HCT116 (cell line): ENCODE results near the gene TRPM3. TPM values are rescaled to one million over a fixed set of nuclear protein-coding genes. Genes with fewer than 3 reads are reported as not detected.

Source experiments
- ATAC-seq: fragments of 200-7000 bp; cut with Tn5 transposase; 2 replicates; pipeline ENCODE4 v1.9.1; 2020; ENCODE audit warnings: mild to moderate bottlenecking, moderate library complexity
- BruUV-seq: library from RNA; stranded (reverse); fragments of 400-500 nt; replicated peaks from 2 replicates; lab custom pipeline; 2021; lab: Mats Ljungman, UMichigan
- CTCF ChIA-PET: fragments of 300-600 bp; sonication (Branson Sonifier 250); formaldehyde crosslinking; loops from one replicate; lab custom pipeline; 2021; ENCODE audit warnings: antibody characterized with exemption; lab: Charles Lee
- POLR2A ChIA-PET: fragments of 300-600, 350-600 bp; sonication (Branson Sonifier 250); formaldehyde crosslinking; loops from one replicate; lab custom pipeline; 2021; ENCODE audit warnings: antibody characterized with exemption; lab: Charles Lee
- RAD21 ChIA-PET, 2 experiments: fragments of 300-600 bp; sonication (Branson Sonifier 250); formaldehyde crosslinking; loops; one replicate each; lab custom pipeline; 2023; ENCODE audit warnings: low total read pairs in 2 of 2; ENCODE audit not compliant: uncharacterized antibody in 2 of 2, unreplicated experiment in 2 of 2, low non-redundant PET in 1 of 2; lab: Charles Lee
- DNase-seq: peaks from one replicate; pipeline ENCODE4 v3.0.0-alpha.2; 2010; ENCODE audit warnings: low read depth, low spot score
- H2AFZ ChIP-seq: fragments of 200-600 bp; shearing (Covaris generic), sonication (generic); 2 replicates; pipeline ENCODE4 v1.6.1; 2017; ENCODE audit warnings: low read depth, mixed run types, mixed read lengths, antibody characterized with exemption, low read length; ENCODE audit not compliant: poor library complexity, severe bottlenecking
- H3K27ac ChIP-seq: 2 replicates; pipeline ENCODE4 v1.5.1; 2012; ENCODE audit warnings: low read depth, low read length
- H3K27me3 ChIP-seq: fragments of 200-600 bp; sonication (generic); 2 replicates; pipeline ENCODE4 v1.6.1; 2016; ENCODE audit warnings: mixed run types, low read length, mixed read lengths; ENCODE audit not compliant: insufficient read depth
- H3K36me3 ChIP-seq, 2 experiments: fragments of 200-500 bp in 1 of 2; fragments of 200-600 bp in 1 of 2; sonication (Bioruptor generic) in 1 of 2; sonication (generic) in 1 of 2; 2 replicates each; pipeline versions ENCODE4 v1.5.1 to v1.6.1; 2014 to 2016; ENCODE audit warnings: low read length in 2 of 2, inconsistent platforms in 1 of 2, mixed read lengths in 1 of 2, mixed run types in 1 of 2; ENCODE audit not compliant: insufficient read depth in 2 of 2, control insufficient read depth in 1 of 2
- H3K4me1 ChIP-seq, 2 experiments: fragments of 200-600 bp in 1 of 2; sonication (generic) in 1 of 2; 2 replicates each; pipeline versions ENCODE4 v1.5.1 to v1.6.1; 2012 to 2017; ENCODE audit warnings: low read length in 2 of 2, inconsistent platforms in 1 of 2, mild to moderate bottlenecking in 1 of 2, mixed read lengths in 1 of 2, mixed run types in 1 of 2, moderate library complexity in 1 of 2; ENCODE audit not compliant: insufficient read depth in 2 of 2, control insufficient read depth in 1 of 2
- H3K4me2 ChIP-seq: fragments of 200-600 bp; sonication (generic); 2 replicates; pipeline ENCODE4 v1.6.1; 2017; ENCODE audit warnings: mixed run types, low read length, mixed read lengths
- H3K4me3 ChIP-seq, 2 experiments: fragments of 200-600 bp in 1 of 2; sonication (generic) in 1 of 2; replicated peaks in 1 of 2; 2 replicates each; pipeline ENCODE4 v1.5.1; 2011 to 2016; ENCODE audit warnings: low read length in 2 of 2, control low read depth in 1 of 2, low read depth in 1 of 2, mild to moderate bottlenecking in 1 of 2, mixed read lengths in 1 of 2, mixed run types in 1 of 2
- H3K79me2 ChIP-seq: fragments of 200-600 bp; sonication (generic); 2 replicates; pipeline ENCODE4 v1.6.1; 2017; ENCODE audit warnings: mild to moderate bottlenecking, mixed run types, low read length, moderate library complexity, mixed read lengths; ENCODE audit not compliant: insufficient read depth
- H3K9ac ChIP-seq: fragments of 200-600 bp; sonication (generic); 2 replicates; pipeline ENCODE4 v1.6.1; 2016; ENCODE audit warnings: low read length, mixed read lengths
- H3K9me2 ChIP-seq: fragments of 200-600 bp; sonication (generic), shearing (Covaris generic); 2 replicates; pipeline ENCODE4 v1.6.1; 2017; ENCODE audit warnings: mixed run types, mild to moderate bottlenecking, moderate library complexity; ENCODE audit not compliant: insufficient read depth
- H3K9me3 ChIP-seq, 2 experiments: fragments of 200-500 bp in 1 of 2; fragments of 200-600 bp in 1 of 2; sonication (Bioruptor generic) in 1 of 2; sonication (generic) in 1 of 2; 2 replicates each; pipeline ENCODE4 v1.6.1; 2014 to 2017; ENCODE audit warnings: low read length in 2 of 2, mixed read lengths in 2 of 2, inconsistent platforms in 1 of 2, low read depth in 1 of 2, mild to moderate bottlenecking in 1 of 2, mixed run types in 1 of 2, moderate library complexity in 1 of 2; ENCODE audit not compliant: control insufficient read depth in 1 of 2, insufficient read depth in 1 of 2
- H4K20me1 ChIP-seq: fragments of 200-600 bp; sonication (generic), shearing (Covaris generic); 2 replicates; pipeline ENCODE4 v1.6.1; 2017; ENCODE audit warnings: mixed run types, mild to moderate bottlenecking, moderate library complexity; ENCODE audit not compliant: insufficient read depth
- CBX3 ChIP-seq: IDR thresholded peaks from 2 replicates; pipeline ENCODE4 v1.6.1; 2012; ENCODE audit warnings: low read depth
- CEBPB ChIP-seq: IDR thresholded peaks from 2 replicates; pipeline ENCODE4 v1.6.1; 2012; ENCODE audit warnings: low read depth
- EGR1 ChIP-seq: IDR thresholded peaks from 2 replicates; pipeline ENCODE4 v1.6.1; 2012; ENCODE audit warnings: low read depth
- EZH2phosphoT487 ChIP-seq: fragments of 200-600 bp; IDR thresholded peaks from 2 replicates; pipeline ENCODE4 v1.6.1; 2018; ENCODE audit warnings: antibody characterized with exemption, borderline replicate concordance
- JUND ChIP-seq: IDR thresholded peaks from 2 replicates; pipeline ENCODE4 v1.6.1; 2012
- POLR2AphosphoS5 ChIP-seq: IDR thresholded peaks from 2 replicates; pipeline ENCODE4 v1.6.1; 2011; ENCODE audit warnings: mild to moderate bottlenecking, low read depth, low read length, moderate library complexity
- SP1 ChIP-seq: IDR thresholded peaks from 2 replicates; pipeline ENCODE4 v1.6.1; 2012; ENCODE audit warnings: low read depth
- SRF ChIP-seq: IDR thresholded peaks from 2 replicates; pipeline ENCODE4 v1.6.1; 2012; ENCODE audit warnings: low read depth
- YY1 ChIP-seq: IDR thresholded peaks from 2 replicates; pipeline ENCODE4 v1.6.1; 2011; ENCODE audit warnings: low read length, low read depth, moderate library complexity, mild to moderate bottlenecking; ENCODE audit not compliant: insufficient replicate concordance; ENCODE audit errors: extremely low read depth
- ZBTB33 ChIP-seq: IDR thresholded peaks from 2 replicates; pipeline ENCODE4 v1.6.1; 2011; ENCODE audit warnings: mild to moderate bottlenecking, low read length, moderate library complexity; ENCODE audit not compliant: insufficient replicate concordance; ENCODE audit errors: extremely low read depth
- intact Hi-C: fragments of 100-400 bp; cut with micrococcal nuclease; formaldehyde crosslinking; loops from 2 replicates; pipeline ENCODE4 v1.10.0; 2022
- total RNA-seq: library from RNA; stranded (reverse); gene quantifications from one replicate; pipeline ENCODE4 v1.2.1, GENCODE V29; 2021; ENCODE audit not compliant: unreplicated experiment
- TF ChIP-seq, protein P1 (sequence below): IDR thresholded peaks from 2 replicates; pipeline ENCODE4 v1.6.1; 2012; ENCODE audit warnings: low read depth
- TF ChIP-seq, protein P2 (sequence below): IDR thresholded peaks from 2 replicates; pipeline ENCODE4 v1.6.1; 2012
- TF ChIP-seq, protein P3 (sequence below): IDR thresholded peaks from 2 replicates; pipeline ENCODE4 v1.6.1; 2012

Gene TRPM3
- total RNA-seq, 1 experiment from 2014 or later, result not detected

GRCh38 chr9:70580606-70581195 lies 540.7 kb downstream of the TRPM3 start:
- Histone ChIP-seq H3K9ac (no peak overlapping the region), H3K27me3 (peaks cover 4% of the 10 kb centered on the region; the same call in 1 of the 2 replicates), H3K4me3 (no peak overlapping the region), H3K36me3 (no peaks in the 10 kb centered on the region), H3K9me3 (no peaks in the 10 kb centered on the region), H3K27ac (no peak overlapping the region), H3K4me2 (no peak overlapping the region), H3K9me2 (no peaks in the 10 kb centered on the region), H3K79me2 (no peaks in the 10 kb centered on the region), H4K20me1 (no peaks in the 10 kb centered on the region), H3K4me1 (peaks cover 0 to 11% of the 10 kb centered on the region in 2 experiments; a peak in 2 of 4 replicates), H2AFZ (no peak overlapping the region)
- intact Hi-C loops, result no loop called here
- POLR2A ChIA-PET, result no interaction called here
- DNase-seq (no peak), ATAC-seq (no peak)
- RAD21 ChIA-PET, result no interaction called here
- BruUV-seq, result no TSS peak
- CTCF ChIA-PET, result no interaction called here
- TF ChIP-seq SP1, result no peak

DNA sequence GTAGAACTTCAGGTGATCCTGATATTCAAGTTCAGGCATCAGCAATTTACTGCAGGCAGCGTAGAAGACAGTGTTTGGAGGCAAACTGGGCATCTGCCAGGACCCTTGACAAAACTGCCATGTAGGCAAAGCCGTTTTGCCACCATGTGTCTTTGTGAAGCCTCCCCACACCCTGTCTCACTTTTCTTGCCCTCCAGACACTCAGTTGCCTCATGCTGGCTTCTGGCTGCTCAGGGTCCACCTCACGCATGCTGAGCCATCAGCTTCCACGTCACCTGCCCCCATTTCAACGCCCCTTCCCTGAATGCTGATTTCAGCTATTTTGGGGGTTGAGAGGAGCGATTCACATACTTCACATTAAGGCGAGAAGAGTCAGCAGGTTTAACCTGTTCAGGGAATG lies 541.7 kb downstream of the TRPM3 start:
- POLR2A ChIA-PET, result no interaction called here
- DNase-seq (no peak), ATAC-seq (no peak)
- no peaks in the 10 kb centered on the region for H3K79me2 ChIP-seq
- no peaks in the 10 kb centered on the region; the same call in 1 of the 2 replicates for H3K27me3 ChIP-seq
- H2AFZ ChIP-seq, result no peak overlapping the region
- no peak for TF ChIP-seq SRF
- TF ChIP-seq, protein P1, sequence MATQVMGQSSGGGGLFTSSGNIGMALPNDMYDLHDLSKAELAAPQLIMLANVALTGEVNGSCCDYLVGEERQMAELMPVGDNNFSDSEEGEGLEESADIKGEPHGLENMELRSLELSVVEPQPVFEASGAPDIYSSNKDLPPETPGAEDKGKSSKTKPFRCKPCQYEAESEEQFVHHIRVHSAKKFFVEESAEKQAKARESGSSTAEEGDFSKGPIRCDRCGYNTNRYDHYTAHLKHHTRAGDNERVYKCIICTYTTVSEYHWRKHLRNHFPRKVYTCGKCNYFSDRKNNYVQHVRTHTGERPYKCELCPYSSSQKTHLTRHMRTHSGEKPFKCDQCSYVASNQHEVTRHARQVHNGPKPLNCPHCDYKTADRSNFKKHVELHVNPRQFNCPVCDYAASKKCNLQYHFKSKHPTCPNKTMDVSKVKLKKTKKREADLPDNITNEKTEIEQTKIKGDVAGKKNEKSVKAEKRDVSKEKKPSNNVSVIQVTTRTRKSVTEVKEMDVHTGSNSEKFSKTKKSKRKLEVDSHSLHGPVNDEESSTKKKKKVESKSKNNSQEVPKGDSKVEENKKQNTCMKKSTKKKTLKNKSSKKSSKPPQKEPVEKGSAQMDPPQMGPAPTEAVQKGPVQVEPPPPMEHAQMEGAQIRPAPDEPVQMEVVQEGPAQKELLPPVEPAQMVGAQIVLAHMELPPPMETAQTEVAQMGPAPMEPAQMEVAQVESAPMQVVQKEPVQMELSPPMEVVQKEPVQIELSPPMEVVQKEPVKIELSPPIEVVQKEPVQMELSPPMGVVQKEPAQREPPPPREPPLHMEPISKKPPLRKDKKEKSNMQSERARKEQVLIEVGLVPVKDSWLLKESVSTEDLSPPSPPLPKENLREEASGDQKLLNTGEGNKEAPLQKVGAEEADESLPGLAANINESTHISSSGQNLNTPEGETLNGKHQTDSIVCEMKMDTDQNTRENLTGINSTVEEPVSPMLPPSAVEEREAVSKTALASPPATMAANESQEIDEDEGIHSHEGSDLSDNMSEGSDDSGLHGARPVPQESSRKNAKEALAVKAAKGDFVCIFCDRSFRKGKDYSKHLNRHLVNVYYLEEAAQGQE, result no peak
- TF ChIP-seq EGR1, result no peak
- TF ChIP-seq, protein P2, sequence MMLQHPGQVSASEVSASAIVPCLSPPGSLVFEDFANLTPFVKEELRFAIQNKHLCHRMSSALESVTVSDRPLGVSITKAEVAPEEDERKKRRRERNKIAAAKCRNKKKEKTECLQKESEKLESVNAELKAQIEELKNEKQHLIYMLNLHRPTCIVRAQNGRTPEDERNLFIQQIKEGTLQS, result no peak
- no peak for TF ChIP-seq YY1
- no peak for TF ChIP-seq POLR2AphosphoS5
- TF ChIP-seq ZBTB33, result no peak
- no peak for TF ChIP-seq CBX3
- TF ChIP-seq, protein P3, sequence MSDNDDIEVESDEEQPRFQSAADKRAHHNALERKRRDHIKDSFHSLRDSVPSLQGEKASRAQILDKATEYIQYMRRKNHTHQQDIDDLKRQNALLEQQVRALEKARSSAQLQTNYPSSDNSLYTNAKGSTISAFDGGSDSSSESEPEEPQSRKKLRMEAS, result no peak
- TF ChIP-seq EZH2phosphoT487, result no peak
- TF ChIP-seq JUND, result no peak
- TF ChIP-seq CEBPB, result no peak
- TF ChIP-seq, all 23 proteins: peak for 0
- no peak overlapping the region for H3K27ac ChIP-seq
- H3K36me3 ChIP-seq, result no peaks in the 10 kb centered on the region
- no peaks in the 10 kb centered on the region for H4K20me1 ChIP-seq
- no peaks in the 10 kb centered on the region for H3K9me3 ChIP-seq
- ChIA-PET RAD21 (no interaction called here), CTCF (no interaction called here)
- no TSS peak for BruUV-seq
- no peak overlapping the region for H3K9ac ChIP-seq
- H3K9me2 ChIP-seq, result no peaks in the 10 kb centered on the region
- H3K4me1 ChIP-seq, result peaks cover 0 to 11% of the 10 kb centered on the region in 2 experiments; a peak in 2 of 4 replicates
- H3K4me2 ChIP-seq, result no peak overlapping the region
- intact Hi-C loops, result no loop called here
- no peak overlapping the region for H3K4me3 ChIP-seq
